PFSK-1 (cell line): ENCODE measurements around the gene GNAO1.

Experiments
- FOXP2 ChIP-seq: optimal IDR thresholded peaks from 2 replicates; pipeline ENCODE3; 2011; ENCODE audit warnings: borderline replicate concordance, control low read depth, inconsistent platforms; ENCODE audit not compliant: insufficient read depth; ENCODE audit errors: extremely low read length, extremely low read depth
- POLR2AphosphoS5 ChIP-seq: IDR thresholded peaks from 2 replicates; pipeline ENCODE4 v1.6.1; 2012; ENCODE audit warnings: low read depth, mild to moderate bottlenecking, control low read depth, low read length, moderate library complexity
- REST ChIP-seq, 2 experiments: IDR thresholded peaks; 2 replicates each; pipeline versions ENCODE4 v1.6.1 to v1.8.0; 2011 to 2012; ENCODE audit warnings: low read depth in 2 of 2, low read length in 2 of 2, control low read depth in 1 of 2, inconsistent platforms in 1 of 2, mild to moderate bottlenecking in 1 of 2, moderate library complexity in 1 of 2; ENCODE audit not compliant: insufficient read depth in 1 of 2
- SIN3A ChIP-seq: IDR thresholded peaks from 2 replicates; pipeline ENCODE4 v1.6.1; 2012; ENCODE audit warnings: mild to moderate bottlenecking, low read length, moderate library complexity, borderline replicate concordance; ENCODE audit not compliant: insufficient read depth
- TAF1 ChIP-seq: IDR thresholded peaks from 2 replicates; pipeline ENCODE4 v1.6.1; 2012; ENCODE audit warnings: low read length, control low read depth, borderline replicate concordance; ENCODE audit not compliant: insufficient read depth

GNAO1 gene

GRCh38 chr16:56267888-56268287, 76.6 kb downstream of the GNAO1 start:
- TF ChIP-seq TAF1 (no peak), SIN3A (no peak), FOXP2 (no peak), REST (IDR thresholded peaks at IDR 0.05; ENCODE audit: insufficient read depth in 1 of 2, low read depth in 2 of 2, low read length in 2 of 2) (no peak), POLR2AphosphoS5 (no peak)

- no peak for TF ChIP-seq SIN3A
- no peak for TF ChIP-seq FOXP2
- TF ChIP-seq POLR2AphosphoS5: no peak
- no peak for TF ChIP-seq TAF1
- TF ChIP-seq REST (IDR thresholded peaks at IDR 0.05; ENCODE audit: insufficient read depth in 1 of 2, low read depth in 2 of 2, low read length in 2 of 2): no peak
Observed at GRCh38 chr16:56268799-56269198, 77.5 kb downstream of the GNAO1 start.

GRCh38 chr16:56269281-56269680, 78.0 kb downstream of the GNAO1 start:
- TF ChIP-seq SIN3A: no peak
- no peak for TF ChIP-seq FOXP2
- TF ChIP-seq TAF1: no peak
- TF ChIP-seq REST (IDR thresholded peaks at IDR 0.05; ENCODE audit: insufficient read depth in 1 of 2, low read depth in 2 of 2, low read length in 2 of 2): no peak
- TF ChIP-seq POLR2AphosphoS5: no peak

GRCh38 chr16:56269811-56270684, 78.8 kb downstream of the GNAO1 start:
- TF ChIP-seq FOXP2 (no peak), POLR2AphosphoS5 (no peak), SIN3A (no peak), TAF1 (no peak), REST (IDR thresholded peaks at IDR 0.05; ENCODE audit: insufficient read depth in 1 of 2, low read depth in 2 of 2, low read length in 2 of 2) (no peak)
